HG02588 (cell line): ENCODE data around the gene PLA2G2E.

Experiments used
- ATAC-seq: cut with Tn5 transposase; IDR thresholded peaks from one replicate; pipeline ENCODE4 v1.9.1; 2021; ENCODE audit warnings: mild to moderate bottlenecking, moderate library complexity; ENCODE audit not compliant: unreplicated experiment

The PLA2G2E gene, protein sequence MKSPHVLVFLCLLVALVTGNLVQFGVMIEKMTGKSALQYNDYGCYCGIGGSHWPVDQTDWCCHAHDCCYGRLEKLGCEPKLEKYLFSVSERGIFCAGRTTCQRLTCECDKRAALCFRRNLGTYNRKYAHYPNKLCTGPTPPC

DNA sequence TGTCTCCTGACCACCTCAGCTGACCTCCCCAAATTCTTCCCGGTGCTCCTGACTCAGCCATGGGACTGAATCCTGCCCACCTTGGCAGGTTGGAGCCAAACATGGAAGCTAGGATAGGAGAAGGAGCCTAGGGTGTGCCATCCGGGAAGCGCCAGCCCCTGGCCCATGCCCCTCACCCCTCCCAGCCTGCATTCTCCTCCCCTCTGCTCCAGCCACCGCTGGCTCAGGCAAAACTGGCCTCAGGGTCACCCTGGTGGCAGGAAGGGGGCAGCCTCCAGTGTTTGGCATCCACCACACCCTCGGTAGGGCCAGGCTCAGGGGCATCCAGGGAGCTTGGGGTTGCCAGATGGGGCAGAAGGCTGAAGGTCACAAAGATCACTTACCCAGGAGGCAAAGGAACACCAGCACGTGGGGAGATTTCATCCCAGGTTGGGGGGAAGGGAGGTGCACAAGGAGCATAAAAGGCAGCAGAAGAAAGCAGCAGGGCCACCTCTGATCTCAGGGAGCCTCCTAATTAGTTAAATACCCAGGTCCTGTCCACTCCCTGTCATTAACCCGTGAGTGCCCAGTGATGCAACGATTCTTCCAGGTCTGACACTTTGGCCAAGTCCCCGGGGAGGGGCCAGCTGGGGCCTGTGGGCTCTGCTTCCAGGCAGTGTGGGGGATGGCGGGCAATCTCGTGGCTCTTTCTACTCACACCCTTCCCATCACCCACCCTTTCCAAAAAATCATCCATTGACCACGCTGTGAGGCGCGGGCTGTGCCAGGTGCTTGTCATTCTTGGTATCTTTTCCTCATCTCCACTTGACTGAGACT, at the start of gene PLA2G2E:
Gene PLA2G2E, minus strand, starts transcription at position 481 of the 816 bp plus-strand sequence. Its CDS starts 58 bp downstream, at position 423.
- ATAC-seq: no peak

DNA sequence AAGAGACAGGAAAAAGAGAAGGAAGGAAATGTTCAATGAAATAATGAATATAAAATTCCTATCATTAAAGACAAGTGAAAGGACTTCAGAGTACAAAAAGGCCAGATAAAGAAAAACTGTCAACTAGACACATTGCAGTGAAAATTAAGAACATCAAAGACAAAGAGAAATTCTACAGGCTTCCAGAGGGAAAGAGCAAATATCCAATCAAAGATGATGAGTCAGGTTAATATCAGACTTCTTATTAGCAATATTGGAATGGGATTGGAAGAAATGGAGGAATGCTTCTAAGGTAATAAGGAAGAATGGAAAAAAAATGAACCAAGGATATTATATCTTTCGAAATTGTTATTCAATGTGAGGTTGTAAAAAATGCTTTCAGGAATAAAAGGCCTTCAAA, 48.2 kb upstream of the PLA2G2E start:
- ATAC-seq: no peak

DNA sequence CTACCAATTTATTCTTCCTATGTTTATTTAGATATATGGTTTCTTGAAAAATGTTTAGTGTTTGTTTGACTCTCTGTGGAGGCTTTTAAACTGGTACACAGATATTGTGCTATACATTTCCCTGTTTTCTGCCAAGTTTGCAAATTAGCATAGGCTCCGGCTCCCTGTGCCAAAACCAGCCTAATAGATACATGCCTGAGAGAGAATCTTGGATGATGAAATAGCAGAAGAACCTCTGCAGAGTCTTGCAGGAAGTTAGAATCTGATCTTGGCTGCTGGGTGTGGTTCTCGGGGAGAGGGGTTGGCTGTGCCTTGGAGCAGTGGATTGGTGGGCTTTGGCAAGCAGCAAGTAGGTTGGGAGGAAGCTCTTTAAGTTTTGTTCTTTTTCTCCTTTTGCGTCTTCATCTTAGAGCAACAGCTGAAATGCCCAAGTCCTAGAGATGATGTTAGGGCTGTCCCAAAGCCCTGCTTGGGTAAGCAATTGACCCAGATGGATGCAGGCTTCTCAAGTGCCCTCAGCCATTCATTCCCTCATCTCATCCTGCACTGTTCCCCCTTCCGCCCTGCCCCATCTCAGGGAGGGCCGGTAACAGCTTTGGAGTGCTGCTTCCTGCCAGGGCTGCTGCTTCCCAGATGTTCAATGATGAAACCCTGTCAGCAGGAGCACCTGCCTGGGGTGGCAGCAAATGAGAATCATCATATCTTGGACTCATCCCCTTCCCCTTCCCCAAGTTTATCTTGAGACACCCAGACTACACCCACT, 46.7 kb upstream of the PLA2G2E start:
- ATAC-seq: no peak

DNA sequence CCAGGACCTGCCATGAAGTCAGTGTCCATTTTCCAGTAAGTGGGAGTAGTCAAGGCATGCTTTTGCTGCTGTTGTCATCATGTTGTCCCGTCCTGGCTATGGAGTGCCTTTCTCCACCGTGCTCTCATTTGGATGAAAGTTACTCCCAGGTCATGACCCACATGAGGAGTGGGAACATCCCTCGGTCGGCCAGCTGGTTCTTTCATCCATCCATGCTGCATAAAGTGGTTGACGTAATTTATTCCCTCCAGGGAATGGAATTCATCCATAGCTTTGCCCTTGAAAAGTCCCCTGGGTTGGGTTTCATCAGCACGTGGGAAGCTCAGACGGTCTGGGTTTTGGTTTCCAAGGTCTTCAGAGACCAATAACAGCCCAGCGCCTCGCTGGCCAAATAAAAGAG, 44.4 kb upstream of the PLA2G2E start:
- ATAC-seq: no peak

DNA sequence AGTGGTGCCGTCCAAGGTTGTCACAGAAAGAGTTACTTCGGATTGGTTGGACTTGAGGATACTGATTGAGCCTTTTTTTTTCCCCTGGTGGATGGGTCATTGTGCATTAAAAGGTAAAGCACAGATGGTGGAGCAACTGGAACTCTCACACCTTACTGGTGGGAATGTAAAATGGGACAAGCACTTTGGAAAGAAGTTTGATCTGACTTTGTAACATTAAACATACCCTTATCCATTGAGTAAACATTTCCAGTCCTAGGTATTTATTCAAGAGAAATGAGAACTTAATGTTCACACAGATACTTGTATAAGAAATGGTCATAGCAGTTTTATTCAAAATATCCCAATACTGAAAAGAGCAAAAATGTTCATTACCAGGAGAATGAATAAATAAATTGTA, 41.1 kb upstream of the PLA2G2E start:
- ATAC-seq: no peak

DNA sequence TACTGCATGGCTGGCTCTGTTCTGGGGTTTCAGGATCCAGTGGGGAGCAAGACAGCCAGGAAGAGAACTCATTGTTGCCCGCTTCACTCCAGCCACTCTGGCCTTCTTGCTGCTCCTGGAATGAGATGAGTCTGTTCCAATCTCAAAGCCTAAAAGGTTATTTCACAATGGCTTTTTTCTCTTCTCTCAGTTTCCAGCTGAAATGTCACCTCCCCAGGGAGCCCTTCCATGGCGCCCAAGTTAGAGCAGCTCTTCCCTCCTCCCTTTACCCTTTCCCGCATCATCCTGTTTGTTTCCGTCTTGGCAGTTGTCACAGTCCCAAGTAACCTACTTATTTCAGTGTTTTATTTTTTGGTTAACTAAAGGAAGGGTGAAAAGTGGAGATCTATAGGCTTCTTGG, 40.2 kb upstream of the PLA2G2E start:
- ATAC-seq: no peak

DNA sequence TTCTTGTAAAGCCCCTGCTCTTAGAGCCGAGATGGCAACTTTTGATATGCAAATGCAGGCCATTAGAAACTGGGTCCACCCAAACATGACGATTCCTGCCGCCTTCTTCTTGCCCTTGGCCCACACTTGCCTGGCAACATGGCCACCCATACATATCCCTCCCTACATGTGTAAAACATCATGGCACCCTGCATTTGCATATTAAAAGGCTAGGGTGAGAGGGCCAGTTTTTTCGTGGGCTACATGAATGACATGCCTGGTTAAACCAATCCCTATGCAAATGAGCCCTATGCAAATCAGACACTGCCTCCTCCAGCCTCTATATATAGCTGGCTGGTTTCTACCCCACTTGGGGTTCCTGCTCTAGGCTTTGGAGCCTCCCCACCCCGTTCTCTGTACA, 37.2 kb upstream of the PLA2G2E start:
- ATAC-seq: no peak

DNA sequence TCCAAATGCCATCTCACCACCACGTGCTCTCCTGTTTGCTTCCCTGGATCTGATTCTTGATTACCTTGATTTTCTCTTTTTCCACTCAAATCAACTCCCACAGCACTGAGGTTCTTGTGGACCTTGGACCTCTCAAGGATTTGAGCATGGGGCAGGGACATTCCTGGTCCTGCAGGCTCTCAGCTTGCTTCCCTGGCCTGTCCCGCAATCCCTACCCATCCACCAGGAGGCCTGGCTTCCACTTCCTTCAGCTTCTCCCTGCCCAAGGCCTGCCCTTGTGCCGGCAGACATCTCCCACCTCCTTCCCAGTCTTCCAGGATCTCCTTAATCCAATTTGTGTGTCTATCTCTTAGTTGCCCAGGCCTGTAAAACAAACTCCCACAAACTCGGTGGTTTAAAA, 34.4 kb upstream of the PLA2G2E start:
- ATAC-seq: no peak

DNA sequence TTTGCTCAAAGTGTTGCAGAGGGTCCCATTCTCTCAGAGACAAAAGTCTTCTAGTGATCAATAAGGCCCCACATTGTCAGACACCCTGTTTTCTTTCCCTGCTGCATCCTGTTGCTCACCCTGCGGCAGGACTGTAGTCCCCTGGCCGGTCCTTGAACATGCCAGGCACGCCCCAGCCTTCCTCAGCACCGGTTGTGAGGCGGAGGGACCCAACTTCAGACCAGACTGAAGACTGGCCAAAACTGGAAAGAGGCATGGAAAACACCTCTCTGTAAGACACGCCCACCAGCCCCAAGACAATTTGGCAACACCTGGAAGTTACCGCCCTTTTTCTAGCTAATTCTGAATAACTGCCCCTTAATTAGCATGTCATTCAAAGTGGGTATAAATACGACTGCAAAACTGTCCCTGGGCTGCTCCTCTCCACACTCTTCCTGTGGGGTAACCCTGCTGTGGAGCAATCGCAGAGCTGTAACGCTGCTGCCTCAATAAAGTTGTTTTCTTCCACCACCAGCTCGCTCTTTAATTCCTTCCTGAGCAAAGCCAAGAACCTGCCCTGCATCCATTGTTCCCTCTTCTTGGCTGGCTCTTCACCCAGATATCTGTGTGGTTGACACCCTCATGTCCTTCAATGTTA, 32.2 kb upstream of the PLA2G2E start:
- ATAC-seq: no peak

DNA sequence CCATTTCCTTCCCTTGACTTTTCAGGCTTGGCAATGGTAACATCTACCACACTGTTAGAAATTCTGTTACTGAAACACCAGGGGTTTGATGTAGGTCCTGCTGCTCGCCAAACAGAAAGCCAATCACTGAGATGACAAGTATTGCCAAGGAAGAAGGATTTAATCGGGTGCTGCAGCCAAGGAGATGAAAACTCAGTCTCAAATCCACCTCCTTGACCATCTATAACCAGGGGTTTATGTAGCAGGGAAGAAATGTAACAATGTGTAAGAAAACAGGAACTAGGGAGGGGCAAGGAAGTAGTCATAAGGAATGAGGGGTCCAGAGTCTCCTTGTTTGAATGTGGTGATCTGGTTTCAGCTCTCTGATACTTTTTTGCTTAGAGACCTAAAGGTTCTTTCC, 30.6 kb upstream of the PLA2G2E start:
- no peak for ATAC-seq

DNA sequence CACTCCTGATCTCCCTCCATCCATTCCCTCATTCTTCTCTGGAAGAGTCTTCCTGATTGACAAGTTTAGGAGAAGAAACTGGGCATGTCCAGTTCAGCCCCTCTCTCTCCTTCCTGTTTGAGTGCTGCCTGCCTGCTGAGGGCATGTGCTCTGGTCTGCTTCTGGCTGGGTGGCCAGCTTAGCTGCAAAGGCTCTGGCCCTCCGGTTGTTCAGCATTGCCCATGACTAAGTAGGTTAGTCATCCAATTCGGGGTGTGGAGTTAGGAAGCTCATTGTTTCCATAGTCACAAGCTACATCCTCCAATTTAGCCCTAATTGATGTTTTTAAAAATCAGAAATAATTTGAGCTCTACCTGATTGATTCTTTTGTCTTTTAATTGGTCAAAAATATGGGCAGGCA, 25.6 kb upstream of the PLA2G2E start:
- ATAC-seq: no peak

DNA sequence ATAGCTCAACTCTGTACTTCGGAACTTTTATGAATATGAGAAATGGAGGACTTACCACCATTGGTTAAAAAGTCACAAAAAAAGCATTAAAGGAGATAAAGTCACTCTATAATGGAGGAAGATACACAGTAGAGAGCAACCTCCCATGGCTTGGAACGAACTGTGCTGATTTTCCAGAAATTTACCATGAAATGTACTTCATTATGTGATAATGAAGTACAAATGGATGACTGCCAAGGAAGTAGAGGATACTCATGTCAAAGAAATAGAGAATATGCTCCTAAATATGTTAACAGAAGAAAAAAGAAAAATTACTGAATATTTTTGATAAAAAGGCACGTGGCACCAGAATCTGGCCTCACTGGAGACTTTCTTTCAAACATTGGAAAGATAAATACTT, 23.6 kb upstream of the PLA2G2E start:
- no peak for ATAC-seq

DNA sequence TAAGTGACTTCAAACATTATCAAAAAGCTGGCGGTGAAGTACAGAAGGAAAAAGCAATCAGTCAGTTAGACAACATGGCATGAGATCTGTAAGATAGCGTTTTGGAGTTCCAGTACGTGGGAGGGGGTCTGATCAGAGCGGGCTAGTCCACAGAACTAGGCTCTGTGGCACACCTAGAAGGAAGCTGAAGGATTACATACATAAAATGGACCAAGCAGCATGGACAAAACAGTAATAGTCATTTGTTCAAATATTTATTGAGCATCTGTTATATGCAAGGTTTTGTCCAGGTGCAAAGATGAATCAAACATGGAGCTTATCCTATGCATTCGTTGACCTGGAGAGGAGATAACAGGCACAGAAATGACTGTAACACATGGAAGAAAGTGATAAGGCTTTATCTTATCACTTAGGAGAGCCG, 22.9 kb upstream of the PLA2G2E start:
- no peak for ATAC-seq

DNA sequence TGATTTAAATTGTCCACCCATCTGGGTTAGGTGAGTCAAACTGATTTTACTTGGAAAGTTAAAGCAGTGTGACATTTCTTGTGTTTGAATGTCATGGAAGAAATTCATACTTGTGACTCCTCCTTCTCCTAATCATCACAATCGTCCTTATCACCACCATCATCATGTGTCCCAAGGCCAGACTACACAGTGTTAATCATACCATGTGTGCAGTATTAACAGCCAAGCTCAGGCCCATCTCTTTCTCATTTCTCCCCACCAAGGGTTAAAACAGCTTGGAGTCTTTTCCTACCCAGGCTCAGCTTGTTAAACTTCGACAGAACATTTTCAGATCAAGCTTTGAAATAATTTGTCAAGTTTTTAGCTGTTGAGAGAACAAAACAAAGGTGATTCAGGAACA, 22.5 kb upstream of the PLA2G2E start:
- ATAC-seq: no peak

DNA sequence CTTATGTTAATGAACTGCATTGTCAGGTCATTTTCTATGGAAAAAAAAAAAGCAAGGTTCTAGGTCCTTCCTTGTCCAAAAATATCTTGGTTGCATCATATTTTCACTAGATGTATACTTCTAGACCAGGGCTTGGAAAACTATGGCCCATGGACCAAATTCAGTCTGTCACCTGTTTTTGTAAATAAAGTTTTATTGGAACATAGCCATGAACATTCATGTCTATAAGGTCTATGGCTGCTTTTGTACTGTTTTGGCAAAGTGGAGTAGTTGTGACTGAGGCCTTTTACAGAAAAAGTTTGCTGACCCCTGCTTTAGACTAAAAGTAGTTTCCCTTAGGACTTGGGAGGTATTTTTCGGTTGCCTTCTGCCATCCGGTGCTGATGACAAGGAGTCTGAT, 19.2 kb upstream of the PLA2G2E start:
- ATAC-seq: no peak

DNA sequence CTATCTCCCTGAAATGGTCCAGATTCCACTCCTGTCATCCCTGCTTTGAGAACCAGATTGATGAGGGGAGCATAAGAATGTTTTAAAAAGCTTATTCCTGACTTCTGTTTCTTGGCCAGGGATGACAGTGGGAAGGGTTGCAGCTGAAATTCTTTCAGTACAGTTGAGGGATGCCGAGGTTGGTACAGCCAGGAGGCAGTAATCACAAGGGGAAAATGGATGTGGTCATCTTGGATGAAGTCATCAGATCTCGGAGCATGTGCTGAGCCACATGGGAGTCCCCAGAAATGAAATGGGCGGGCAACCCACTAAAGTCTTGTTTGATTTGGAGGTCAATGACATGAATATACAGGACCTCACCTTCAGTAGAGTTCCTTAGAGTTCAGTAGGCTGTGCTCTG, 18.7 kb upstream of the PLA2G2E start:
- ATAC-seq: no peak

DNA sequence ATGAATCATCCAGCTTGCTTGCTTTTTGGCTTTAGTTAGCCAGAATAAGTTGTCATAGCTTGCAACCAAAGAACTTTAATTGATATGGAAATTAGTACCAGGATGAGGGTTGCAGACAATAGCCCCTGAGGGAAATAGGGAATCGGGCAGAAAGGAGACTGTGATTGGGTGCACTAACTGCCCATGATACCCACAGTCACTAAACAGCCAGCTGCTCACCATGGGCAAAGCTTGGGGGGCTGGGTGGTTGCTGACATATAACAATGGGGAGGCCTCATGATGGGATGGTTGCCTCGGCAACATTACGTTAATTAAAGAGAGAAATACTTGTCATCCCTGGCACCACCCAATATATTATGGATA, 17.8 kb upstream of the PLA2G2E start:
- ATAC-seq: no peak

DNA sequence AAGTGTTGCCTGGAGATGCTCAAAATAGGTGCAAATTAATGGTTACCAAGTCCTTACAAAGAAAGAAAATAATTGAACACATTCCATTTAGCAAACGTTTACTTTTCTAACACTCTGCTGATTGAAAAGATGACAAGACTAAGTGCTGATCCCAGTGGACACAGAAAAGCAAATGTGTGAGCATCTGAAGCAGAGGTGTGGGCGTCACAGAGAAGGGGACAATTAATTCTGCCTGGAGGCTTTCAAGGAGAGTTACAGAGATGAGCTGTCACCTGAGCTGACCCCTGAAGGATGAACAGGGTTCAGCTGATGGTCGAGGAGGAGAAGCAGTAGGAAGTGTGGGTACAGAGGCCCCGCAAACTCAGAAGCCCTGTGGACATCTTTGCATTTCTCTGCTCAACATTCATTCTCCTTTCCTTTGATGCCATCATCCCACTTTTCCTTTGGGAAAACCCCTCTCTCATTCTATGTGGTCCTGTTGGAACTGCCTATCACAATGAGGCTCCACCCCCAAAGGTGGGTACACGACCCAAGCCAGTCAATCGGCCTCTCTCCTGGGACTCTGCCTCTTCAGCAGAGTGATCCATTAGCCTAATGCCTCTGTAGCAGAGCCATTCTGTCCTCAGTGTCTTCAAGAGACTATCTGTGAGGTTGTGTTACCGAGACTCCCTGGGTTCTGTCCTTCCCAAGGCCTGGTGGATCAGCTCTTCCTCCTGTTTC, 17.2 kb upstream of the PLA2G2E start:
- no peak for ATAC-seq

DNA sequence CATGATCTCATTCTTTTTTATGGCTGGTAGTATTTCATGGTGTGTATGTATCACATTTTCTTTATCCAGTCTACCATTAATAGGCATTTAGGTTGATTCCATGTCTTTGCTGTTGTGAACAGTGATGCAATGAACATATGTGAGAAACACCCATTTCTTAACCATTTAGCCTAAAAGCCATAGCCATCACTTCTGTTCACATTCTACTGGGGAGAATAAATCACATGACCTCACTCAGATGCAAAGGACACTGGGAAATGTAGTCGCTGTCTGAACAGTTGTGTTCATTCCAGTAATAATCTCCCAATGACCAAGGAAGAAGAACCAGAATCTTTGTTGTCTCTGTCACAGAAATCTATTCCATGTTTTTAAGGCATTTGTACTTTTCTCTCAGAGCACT, 15.1 kb upstream of the PLA2G2E start:
- ATAC-seq: no peak

DNA sequence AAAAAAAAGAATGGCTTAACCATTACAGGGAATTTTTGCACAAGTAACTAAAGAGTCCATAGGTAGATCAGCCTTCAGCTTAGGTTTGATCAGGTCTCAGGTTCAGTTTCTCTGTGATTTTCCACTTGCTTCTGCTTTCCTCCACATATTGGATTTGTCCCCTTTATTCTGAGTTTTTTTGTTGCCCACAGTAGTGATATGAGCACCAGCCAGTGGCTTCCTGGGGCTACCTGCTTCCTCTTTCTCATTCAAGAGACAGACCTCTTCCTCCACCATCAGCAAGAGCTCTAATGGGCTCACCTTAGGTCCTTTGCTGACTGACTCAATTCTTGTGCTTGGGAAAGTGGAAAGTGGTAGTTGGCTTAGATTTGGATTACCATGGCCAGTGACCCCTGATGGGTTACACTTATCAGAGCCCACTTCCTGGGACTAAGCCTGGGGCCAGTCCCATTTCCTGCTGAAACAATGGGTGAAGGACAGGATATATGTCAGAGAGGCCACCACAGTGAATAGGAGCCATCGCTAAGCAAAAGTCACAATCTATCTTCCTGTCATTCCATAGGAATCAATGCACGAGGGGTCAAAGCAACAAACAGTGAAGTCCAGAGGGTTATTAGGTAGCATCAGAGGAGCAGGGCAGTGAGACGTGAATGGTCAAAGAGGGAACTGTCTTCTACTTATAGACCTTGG, 12.8 kb upstream of the PLA2G2E start:
- ATAC-seq: no peak
